GM23338 (cell line): Measurements from ENCODE around the gene CD276. TPM values are rescaled to one million over a fixed set of nuclear protein-coding genes. Genes with fewer than 3 reads are reported as not detected.

Experiments
- ATAC-seq: fragments of 200-7000 bp; cut with Tn5 transposase; 3 replicates; pipeline ENCODE4 v1.9.1; 2020
- DNase-seq: peaks from one replicate; pipeline ENCODE4 v3.0.0-alpha.2; 2015; ENCODE audit warnings: low spot score
- H2AFZ ChIP-seq: fragments of 200-600 bp; sonication (generic); 2 replicates; pipeline ENCODE4 v1.8.0; 2016; ENCODE audit warnings: antibody characterized with exemption, mild to moderate bottlenecking, moderate library complexity
- H3F3A ChIP-seq: fragments of 200-600 bp; sonication (generic); replicated peaks from 2 replicates; pipeline ENCODE4 v1.8.0; 2017; ENCODE audit warnings: antibody characterized with exemption, mixed run types, low read depth
- H3K27ac ChIP-seq: fragments of 200-600 bp; sonication (generic); 2 replicates; pipeline ENCODE4 v1.6.1; 2016; ENCODE audit warnings: low read depth
- H3K27me3 ChIP-seq: fragments of 200-600 bp; sonication (generic); 2 replicates; pipeline ENCODE4 v1.8.0; 2016; ENCODE audit warnings: mild to moderate bottlenecking, mixed run types, moderate library complexity; ENCODE audit not compliant: insufficient read depth
- H3K36me3 ChIP-seq: fragments of 200-600 bp; sonication (generic); 2 replicates; pipeline ENCODE4 v1.8.0; 2016; ENCODE audit warnings: mild to moderate bottlenecking; ENCODE audit not compliant: insufficient read depth
- H3K4me1 ChIP-seq: fragments of 200-600 bp; sonication (generic); 2 replicates; pipeline ENCODE4 v1.8.0; 2016; ENCODE audit warnings: mild to moderate bottlenecking, moderate library complexity; ENCODE audit not compliant: insufficient read depth
- H3K4me2 ChIP-seq: fragments of 200-600 bp; sonication (generic); 2 replicates; pipeline ENCODE4 v1.7.1; 2017; ENCODE audit warnings: mixed run types
- H3K4me3 ChIP-seq: fragments of 200-600 bp; sonication (generic); 2 replicates; pipeline ENCODE4 v1.6.1; 2016; ENCODE audit warnings: mixed run types
- H3K79me2 ChIP-seq: fragments of 200-600 bp; sonication (generic); replicated peaks from 2 replicates; pipeline ENCODE4 v1.8.0; 2017; ENCODE audit warnings: mild to moderate bottlenecking; ENCODE audit not compliant: insufficient read depth
- H3K9me2 ChIP-seq: fragments of 200-600 bp; sonication (generic); 2 replicates; pipeline ENCODE4 v1.8.0; 2017; ENCODE audit not compliant: insufficient read depth
- H4K20me1 ChIP-seq: fragments of 200-600 bp; sonication (generic); replicated peaks from 2 replicates; pipeline ENCODE4 v1.8.0; 2017; ENCODE audit warnings: mild to moderate bottlenecking; ENCODE audit not compliant: insufficient read depth
- H3K27ac Mint-ChIP-seq: 2 replicates; pipeline ENCODE4 v1.8.0; 2020; ENCODE audit warnings: inconsistent platforms, mild to moderate bottlenecking, moderate library complexity, mixed read lengths
- H3K27me3 Mint-ChIP-seq: 3 replicates; pipeline ENCODE4 v1.8.0; 2022; ENCODE audit warnings: low read depth, mild to moderate bottlenecking, moderate library complexity, mixed read lengths, inconsistent platforms; ENCODE audit not compliant: insufficient read depth, poor library complexity
- H3K36me3 Mint-ChIP-seq: 3 replicates; pipeline ENCODE4 v1.8.0; 2021; ENCODE audit warnings: low read depth, mild to moderate bottlenecking, inconsistent platforms, moderate library complexity, mixed read lengths
- H3K4me1 Mint-ChIP-seq: 3 replicates; pipeline ENCODE4 v1.8.0; 2020; ENCODE audit warnings: mild to moderate bottlenecking, inconsistent platforms, mixed read lengths
- H3K4me3 Mint-ChIP-seq: 3 replicates; pipeline ENCODE4 v1.8.0; 2021; ENCODE audit warnings: moderate library complexity, mild to moderate bottlenecking, inconsistent platforms, mixed read lengths
- H3K9me3 Mint-ChIP-seq: 3 replicates; pipeline ENCODE4 v1.8.0; 2020; ENCODE audit warnings: moderate library complexity, mild to moderate bottlenecking, inconsistent platforms, mixed read lengths
- CREB1 ChIP-seq: fragments of 250-450 bp; sonication (Bioruptor Pico); IDR thresholded peaks from 2 replicates; pipeline ENCODE4 v1.5.0; 2020; ENCODE audit warnings: low read depth, mild to moderate bottlenecking, moderate library complexity
- CTCF ChIP-seq, 2 experiments: fragments of 200-600 bp in 1 of 2; sonication (generic) in 1 of 2; conservative IDR thresholded peaks; 2 replicates each; pipeline versions ENCODE4 v1.5.1 to v1.6.1; 2016 to 2017; ENCODE audit warnings: antibody characterized with exemption in 2 of 2, low read depth in 2 of 2, mild to moderate bottlenecking in 2 of 2, moderate library complexity in 1 of 2
- EZH2 ChIP-seq: fragments of 200-600 bp; sonication (generic); IDR thresholded peaks from one replicate; pipeline ENCODE4 v1.8.0; 2017; ENCODE audit warnings: antibody characterized with exemption, mild to moderate bottlenecking, low read depth; ENCODE audit not compliant: unreplicated experiment
- JUNB ChIP-seq: IDR thresholded peaks from one replicate; pipeline ENCODE4 v1.6.1; 2016; ENCODE audit warnings: antibody characterized with exemption; ENCODE audit not compliant: unreplicated experiment
- NANOG ChIP-seq: IDR thresholded peaks from 2 replicates; pipeline ENCODE4 v1.6.1; 2016; ENCODE audit warnings: antibody characterized with exemption, borderline replicate concordance
- ZNF114 ChIP-seq: fragments of 250-450 bp; sonication (Bioruptor Pico); IDR thresholded peaks from 2 replicates; pipeline ENCODE4 v1.5.0; 2020; ENCODE audit warnings: mild to moderate bottlenecking, moderate library complexity
- polyA plus RNA-seq: library from polyadenylated mRNA; unstranded; fragments of >200 nt; fragmentation: Nextera tagmentation; extraction: Ambion mirVana; gene quantifications from 2 replicates; pipeline ENCODE4 v1.2.1, GENCODE V29; 2016
- total RNA-seq: library from RNA; depleted of rRNA; stranded (reverse); fragments of >200 nt; shearing (Covaris generic); gene quantifications from 2 replicates; pipeline ENCODE4 v1.2.3, GENCODE V29; 2014
- TF ChIP-seq, protein P1 (sequence below): IDR thresholded peaks from 2 replicates; pipeline ENCODE4 v1.6.1; 2016; ENCODE audit warnings: antibody characterized with exemption
- TF ChIP-seq, protein P2 (sequence below): IDR thresholded peaks from one replicate; pipeline ENCODE4 v1.6.1; 2018; ENCODE audit warnings: antibody characterized with exemption; ENCODE audit not compliant: unreplicated experiment

Gene CD276
- total and polyA plus RNA-seq, 2 experiments from 2014 or later: 60.9 to 158 TPM

GRCh38 chr15:73697033-73697467 lies 12.9 kb downstream of the CD276 start:
- H3K27me3 ChIP-seq: no peaks in the 10 kb centered on the region
- H3K36me3 ChIP-seq: no peaks in the 10 kb centered on the region
- H3K9me2 ChIP-seq: no peaks in the 10 kb centered on the region
- Mint-ChIP-seq H3K4me1 (peaks cover 66% of the 10 kb centered on the region), H3K36me3 (peaks cover 17% of the 10 kb centered on the region), H3K27me3 (peaks cover 13% of the 10 kb centered on the region), H3K27ac (peak overlapping the region; percentile 91), H3K9me3 (no peaks in the 10 kb centered on the region), H3K4me3 (peak overlapping the region; percentile 2; the same call in 1 of the 3 replicates)
- H3K79me2 ChIP-seq: peaks cover 89% of the 10 kb centered on the region
- H3K27ac ChIP-seq: peak overlapping the region; percentile 86; the same call in 1 of the 2 replicates
- peak overlapping the region; percentile 68 for H3K4me2 ChIP-seq
- no peak overlapping the region for H2AFZ ChIP-seq
- H4K20me1 ChIP-seq: peaks cover 41% of the 10 kb centered on the region
- peak; percentile 80 for DNase-seq
- no peak overlapping the region for H3K4me3 ChIP-seq
- TF ChIP-seq NANOG (no peak), ZNF114 (CRISPR knock-in tag) (no peak), CREB1 (CRISPR knock-in tag) (no peak), CTCF (conservative IDR thresholded peaks at IDR 0.05; ENCODE audit: low read depth in 2 of 2) (no peak), JUNB (no peak), EZH2 (no peak)
- TF ChIP-seq, protein P1, sequence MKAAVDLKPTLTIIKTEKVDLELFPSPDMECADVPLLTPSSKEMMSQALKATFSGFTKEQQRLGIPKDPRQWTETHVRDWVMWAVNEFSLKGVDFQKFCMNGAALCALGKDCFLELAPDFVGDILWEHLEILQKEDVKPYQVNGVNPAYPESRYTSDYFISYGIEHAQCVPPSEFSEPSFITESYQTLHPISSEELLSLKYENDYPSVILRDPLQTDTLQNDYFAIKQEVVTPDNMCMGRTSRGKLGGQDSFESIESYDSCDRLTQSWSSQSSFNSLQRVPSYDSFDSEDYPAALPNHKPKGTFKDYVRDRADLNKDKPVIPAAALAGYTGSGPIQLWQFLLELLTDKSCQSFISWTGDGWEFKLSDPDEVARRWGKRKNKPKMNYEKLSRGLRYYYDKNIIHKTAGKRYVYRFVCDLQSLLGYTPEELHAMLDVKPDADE: no peak
- TF ChIP-seq, protein P2, sequence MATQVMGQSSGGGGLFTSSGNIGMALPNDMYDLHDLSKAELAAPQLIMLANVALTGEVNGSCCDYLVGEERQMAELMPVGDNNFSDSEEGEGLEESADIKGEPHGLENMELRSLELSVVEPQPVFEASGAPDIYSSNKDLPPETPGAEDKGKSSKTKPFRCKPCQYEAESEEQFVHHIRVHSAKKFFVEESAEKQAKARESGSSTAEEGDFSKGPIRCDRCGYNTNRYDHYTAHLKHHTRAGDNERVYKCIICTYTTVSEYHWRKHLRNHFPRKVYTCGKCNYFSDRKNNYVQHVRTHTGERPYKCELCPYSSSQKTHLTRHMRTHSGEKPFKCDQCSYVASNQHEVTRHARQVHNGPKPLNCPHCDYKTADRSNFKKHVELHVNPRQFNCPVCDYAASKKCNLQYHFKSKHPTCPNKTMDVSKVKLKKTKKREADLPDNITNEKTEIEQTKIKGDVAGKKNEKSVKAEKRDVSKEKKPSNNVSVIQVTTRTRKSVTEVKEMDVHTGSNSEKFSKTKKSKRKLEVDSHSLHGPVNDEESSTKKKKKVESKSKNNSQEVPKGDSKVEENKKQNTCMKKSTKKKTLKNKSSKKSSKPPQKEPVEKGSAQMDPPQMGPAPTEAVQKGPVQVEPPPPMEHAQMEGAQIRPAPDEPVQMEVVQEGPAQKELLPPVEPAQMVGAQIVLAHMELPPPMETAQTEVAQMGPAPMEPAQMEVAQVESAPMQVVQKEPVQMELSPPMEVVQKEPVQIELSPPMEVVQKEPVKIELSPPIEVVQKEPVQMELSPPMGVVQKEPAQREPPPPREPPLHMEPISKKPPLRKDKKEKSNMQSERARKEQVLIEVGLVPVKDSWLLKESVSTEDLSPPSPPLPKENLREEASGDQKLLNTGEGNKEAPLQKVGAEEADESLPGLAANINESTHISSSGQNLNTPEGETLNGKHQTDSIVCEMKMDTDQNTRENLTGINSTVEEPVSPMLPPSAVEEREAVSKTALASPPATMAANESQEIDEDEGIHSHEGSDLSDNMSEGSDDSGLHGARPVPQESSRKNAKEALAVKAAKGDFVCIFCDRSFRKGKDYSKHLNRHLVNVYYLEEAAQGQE: no peak
- H3F3A ChIP-seq: 0 out of 2 replicates have a peak, but pooled peaks cover 5% of the 10 kb centered on the region
- peak; percentile 61 for ATAC-seq
- peaks cover 40% of the 10 kb centered on the region for H3K4me1 ChIP-seq
